ENCODE data around the gene GP1BB. TPM values are rescaled to one million over a fixed set of nuclear protein-coding genes. Genes with fewer than 3 reads are reported as not detected.

Gene GP1BB
- total RNA-seq, 1 donor from 2014 or later, result not detected

DNA sequence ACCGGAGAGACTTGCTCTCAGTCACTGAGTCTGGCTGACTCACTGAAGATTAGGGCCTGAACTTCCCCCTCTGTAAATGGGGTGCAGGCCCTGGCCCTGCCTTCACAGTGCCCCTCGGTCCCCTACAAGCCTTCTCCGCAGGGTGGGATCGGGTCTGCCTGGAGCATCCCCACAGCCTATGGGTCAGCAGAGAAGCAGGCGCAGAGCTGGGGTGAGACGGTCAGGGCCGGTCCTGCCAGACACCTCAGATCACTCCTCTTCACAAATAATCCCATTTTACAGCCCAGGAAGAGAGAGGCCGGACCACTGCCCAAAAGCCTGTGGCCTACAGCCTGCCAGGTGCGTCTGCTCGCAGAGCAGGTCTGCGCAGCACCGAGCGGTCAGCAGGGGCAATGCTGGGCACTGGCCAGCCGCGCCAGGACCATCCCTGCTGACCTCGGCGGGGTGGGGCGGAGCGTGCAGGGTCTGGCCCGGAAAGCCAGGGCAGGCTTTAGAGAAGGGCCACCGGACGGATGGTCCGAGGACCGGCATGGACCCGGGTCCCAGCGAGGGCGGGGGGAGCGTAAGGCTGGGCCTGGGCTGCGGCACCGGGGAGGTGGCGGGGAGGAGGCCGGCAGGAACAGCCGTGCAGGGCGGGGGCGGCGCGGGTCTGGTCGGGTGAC, 9.6 kb upstream of the GP1BB start:
- intact Hi-C loops (cut with micrococcal nuclease), result loop anchor here (10.0 kb wide), 1 partner anchor 239 kb away; the partner anchor contains the start of genes CDC45 and UFD1

DNA sequence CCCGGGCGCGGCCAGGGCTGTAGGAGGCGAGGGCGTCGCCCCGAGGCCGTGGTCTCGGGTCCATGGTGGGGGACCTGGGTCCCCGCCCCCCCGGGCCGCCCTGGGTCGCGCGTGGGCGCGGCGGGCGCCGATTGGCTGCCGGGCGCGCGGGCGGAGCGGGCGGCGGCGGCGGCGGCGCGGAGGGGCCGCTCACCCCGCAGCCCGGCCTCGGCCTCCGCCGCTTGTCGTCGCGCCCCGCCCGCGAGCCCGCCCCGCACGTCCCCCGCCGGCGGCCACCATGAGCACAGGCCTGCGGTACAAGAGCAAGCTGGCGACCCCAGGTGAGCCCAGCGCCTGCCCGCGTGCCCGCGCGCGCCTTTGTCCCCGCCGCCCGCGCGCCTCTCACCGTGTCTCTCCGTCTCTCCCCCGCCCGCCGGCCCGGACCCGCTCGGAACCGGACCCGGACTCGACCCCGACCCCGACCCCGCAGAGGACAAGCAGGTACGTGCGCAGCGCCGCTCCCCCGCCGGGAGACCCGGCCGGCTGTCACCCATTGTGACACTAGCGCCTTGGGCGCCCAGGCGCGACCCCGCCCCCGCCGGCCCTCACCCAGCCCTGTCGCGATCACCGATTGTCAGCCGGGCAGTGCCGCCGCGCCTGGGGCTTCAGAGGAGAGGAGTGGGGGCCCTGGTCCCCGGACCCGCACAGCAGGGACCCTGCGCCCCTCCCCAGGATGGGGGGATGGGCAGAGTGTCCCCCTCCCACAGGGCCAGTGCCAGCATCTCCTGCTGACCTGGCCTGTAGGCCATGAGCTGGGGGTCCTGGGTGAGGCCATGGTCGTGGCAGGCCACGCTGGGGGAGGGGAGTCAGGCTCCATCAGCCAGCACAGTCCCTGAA, 8.8 kb upstream of the GP1BB start, which contains the start of gene SEPTIN5:
Gene SEPTIN5 (plus strand): TSS at position 192 of the 876 bp plus-strand sequence. CDS start 86 bp downstream, at position 278.
- intact Hi-C loops (cut with micrococcal nuclease), result loop anchor here (10.0 kb wide), 1 partner anchor 240 kb away; the partner anchor contains the start of genes CDC45 and UFD1

DNA sequence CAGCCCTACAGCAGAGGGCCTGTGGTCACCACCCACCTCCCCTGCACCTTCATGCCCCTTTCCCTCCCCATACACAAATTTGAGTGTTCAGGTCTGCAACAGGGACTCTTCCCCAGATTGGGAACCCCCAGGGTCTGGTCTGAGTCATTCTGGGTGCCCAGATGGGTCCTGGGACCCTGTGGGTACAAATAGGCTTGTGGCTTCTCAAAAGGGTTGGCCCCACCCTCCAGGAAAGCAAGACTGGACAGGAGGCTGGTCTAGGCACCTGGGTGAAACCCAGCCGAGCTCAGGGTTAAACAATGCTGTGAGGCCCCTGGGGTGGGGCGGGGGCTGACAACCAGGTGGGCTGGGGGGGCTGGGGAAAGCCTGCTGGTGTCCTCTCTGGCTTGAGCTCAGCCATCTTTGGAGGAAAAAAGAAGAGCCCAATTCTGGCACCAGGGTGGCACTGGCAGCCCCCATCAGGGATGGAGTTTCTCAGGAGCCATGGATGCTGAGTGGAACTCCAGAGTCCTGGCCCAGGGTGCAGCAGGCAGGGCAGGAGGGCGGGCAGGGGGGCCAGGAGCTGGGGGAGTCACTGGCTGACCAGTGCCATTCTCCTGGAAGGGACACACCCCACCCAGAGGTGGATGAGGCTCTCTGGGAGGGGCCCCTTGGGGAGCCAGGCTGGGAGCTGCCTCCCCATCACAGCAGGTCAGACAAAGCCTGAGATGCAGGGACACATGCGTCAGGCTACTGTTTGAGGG, 8.0 kb upstream of the GP1BB start:
- intact Hi-C loops (cut with micrococcal nuclease), result loop anchor here (10.0 kb wide), 1 partner anchor 241 kb away; the partner anchor contains the start of genes CDC45 and UFD1

DNA sequence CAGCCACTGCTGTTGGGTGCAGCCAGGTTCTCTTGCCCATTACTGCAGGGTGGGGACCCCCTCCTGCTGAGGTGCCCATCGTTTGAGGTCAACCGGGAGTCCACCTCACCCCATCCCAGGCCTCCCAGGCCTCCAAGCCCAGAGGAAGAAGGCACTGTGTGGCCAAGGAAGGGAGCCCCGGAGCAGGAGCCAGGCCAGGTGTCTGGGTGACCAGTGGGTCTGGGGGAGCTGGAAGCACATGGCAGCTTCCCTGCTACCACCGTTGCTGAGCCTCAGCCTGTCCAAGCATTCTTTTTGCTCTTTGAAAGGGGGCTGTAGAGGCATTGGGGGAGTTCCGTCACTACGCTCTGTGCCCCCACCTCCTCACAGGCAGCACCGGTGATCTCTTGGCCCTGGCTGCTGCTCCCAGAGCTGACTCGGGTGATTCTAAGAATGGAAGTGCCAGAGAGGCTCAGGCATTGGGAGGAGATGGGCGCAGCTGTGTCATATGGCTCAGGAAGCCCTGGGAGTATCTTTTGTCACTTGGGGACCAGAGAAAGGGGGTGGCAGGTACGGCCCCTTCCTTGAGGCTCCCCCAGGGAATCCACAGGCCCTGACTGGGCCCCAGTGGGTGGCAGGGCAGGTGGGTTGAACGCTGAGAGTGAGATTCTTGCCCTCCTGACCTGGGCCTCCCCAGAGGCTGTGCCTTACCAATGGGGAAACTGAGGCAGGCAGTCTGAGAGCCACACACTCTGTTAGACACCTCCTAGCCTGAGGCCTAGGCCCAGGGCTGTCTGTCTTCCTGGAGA, 7.1 kb upstream of the GP1BB start:
- intact Hi-C loops (cut with micrococcal nuclease), result loop anchor here (10.0 kb wide), 1 partner anchor 241 kb away; the partner anchor contains the start of genes CDC45 and UFD1

DNA sequence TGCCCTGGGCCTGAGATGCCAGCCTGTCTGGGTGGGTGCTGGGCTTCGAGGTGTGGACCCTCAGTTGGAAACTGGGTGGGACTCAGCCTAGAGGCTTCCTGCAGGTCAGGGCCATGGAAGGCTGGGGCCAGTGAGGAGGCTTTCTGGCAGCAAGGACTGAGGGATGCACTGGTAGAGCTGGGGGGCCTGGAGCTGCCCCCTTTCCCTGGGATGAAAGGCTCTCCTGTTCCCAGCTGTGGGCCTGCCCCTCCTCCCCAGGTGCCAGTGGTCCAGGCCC, 6.6 kb upstream of the GP1BB start:
- intact Hi-C loops (cut with micrococcal nuclease), result loop anchor here (10.0 kb wide), 1 partner anchor 242 kb away; the partner anchor contains the start of genes CDC45 and UFD1

DNA sequence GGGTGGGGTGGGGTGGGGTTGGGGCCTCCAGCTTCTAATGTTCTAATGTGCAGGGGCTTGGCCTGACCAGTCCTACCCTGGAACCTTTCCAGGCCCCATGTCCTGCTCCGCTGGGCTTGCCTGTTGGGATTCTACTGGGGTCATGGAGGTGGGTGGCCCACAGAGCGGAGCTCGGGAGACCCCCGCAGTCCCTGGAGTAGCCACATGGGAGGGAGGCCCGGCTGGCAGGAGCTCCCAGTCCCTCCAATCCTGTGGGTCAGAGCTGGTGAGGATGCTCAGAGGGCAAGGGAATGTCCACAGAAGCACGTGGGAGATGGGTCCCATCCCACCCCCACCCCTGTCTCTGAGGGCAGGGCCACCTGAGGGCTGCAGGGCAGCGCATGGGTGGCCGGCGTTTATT, 6.2 kb upstream of the GP1BB start:
- intact Hi-C loops (cut with micrococcal nuclease), result loop anchor here (10.0 kb wide), 1 partner anchor 242 kb away; the partner anchor contains the start of genes CDC45 and UFD1

DNA sequence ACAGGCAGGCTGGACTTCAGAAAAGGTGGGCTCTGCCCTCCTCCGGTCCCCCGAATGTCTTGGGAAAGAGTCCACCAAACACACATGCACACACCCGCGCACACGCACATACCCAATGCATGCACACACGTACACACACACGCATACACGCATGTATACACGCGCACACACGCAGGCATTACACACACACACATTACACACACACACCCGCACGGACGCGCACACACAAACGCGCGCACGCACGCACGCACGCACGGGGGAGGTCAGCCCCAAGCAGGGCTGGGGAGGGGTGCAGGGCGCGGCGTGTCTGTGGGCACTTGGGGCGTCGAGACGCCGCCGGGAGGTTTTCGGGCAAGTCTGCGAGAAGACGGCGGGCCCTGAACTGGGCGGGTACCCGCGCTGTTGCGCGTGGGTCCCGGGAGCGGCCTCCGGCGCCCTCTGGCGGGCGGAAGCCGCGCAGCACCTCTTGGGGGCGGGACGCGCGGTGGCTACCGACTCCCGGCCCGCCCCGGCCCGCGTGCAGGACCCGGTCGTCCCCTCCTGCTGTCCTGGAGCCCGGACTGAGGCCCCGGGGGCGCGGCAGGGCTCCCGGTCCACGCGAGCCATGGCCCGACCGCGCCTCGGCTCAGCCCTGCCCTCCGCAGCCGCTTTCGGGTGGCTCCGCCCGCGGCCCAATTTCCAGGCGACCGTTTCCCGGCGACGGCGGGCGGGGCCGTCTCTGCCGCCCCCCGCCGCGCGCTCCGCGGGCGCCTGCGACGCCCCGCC, 5.5 kb upstream of the GP1BB start:
- intact Hi-C loops (cut with micrococcal nuclease), result loop anchor here (1.0 to 10.0 kb wide), 3 partner anchors 39 to 243 kb away; partner anchors contain the start of genes CDC45 and UFD1

DNA sequence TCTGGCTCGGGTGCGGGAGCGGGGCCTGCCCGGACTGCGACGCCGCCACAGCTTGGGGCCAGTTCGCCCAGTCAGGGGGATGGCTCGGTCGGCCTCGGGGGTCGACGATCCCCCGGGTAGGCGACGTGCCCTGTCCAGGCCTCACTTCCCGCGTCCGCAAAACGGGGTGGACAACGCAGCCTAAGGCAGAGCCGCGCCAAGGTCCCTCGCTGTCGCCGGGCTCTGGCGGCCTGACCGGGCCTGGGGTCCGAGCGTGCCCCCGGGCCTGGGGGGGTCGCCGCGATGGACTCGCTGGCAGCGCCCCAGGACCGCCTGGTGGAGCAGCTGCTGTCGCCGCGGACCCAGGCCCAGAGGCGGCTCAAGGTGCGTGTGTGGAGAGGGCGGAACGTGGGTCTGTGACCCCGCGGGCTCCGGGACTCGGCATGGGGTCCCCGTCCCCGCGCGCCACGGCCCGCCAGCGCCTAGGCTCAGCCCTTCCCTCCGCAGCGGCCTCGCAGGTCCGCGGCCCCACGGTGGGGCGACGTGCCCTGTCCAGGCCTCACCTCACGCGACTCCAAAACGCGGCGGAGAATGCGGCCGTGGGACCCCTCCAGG, 4.8 kb upstream of the GP1BB start:
- intact Hi-C loops (cut with micrococcal nuclease), result loop anchor here (1.0 to 10.0 kb wide), 3 partner anchors 39 to 244 kb away; partner anchors contain the start of genes CDC45 and UFD1

DNA sequence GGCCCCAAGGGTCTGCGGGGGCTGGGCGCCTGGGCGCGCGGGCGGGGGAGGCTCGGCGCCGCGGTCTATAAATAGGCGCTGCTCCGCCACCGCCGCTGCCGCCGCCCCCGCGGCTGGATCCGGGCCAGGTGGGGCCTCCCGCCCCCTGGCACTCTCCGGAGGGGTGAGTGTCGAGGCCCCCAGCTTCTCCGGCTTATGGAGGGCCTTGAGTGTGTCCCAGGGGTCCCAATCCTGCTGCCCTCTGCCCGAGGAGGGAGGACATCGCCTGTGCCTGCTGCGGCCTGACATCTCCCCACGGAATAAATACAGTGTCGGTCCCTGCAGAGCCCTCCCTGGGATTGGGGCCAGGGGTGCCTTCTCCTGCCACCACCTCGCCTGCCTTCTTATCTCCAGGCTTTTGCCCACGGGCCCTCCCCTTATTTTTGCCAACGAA, 4.3 kb upstream of the GP1BB start:
- intact Hi-C loops (cut with micrococcal nuclease), result loop anchor here (2.0 to 10.0 kb wide), 2 partner anchors 48 to 244 kb away; partner anchors contain the start of genes CDC45 and UFD1

DNA sequence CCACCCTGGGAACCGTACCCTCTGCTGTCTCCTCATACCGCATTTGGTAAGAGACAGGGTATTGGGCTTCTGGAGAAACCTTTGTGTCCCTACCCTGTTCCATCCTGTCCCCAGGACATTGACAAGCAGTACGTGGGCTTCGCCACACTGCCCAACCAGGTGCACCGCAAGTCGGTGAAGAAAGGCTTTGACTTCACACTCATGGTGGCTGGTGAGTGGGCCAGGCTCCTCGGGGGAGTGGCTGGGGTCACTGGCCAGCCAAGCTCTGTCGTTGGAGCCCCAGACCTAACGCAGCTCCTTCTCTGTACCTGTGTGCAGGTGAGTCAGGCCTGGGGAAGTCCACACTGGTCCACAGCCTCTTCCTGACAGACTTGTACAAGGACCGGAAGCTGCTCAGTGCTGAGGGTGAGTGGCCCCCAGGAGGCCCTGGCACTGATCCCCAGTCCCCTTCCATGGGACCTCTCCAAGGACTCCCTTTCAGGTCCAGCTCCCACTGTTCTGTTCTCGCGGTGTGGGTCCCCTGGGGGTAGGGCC, 3.8 kb upstream of the GP1BB start:
- intact Hi-C loops (cut with micrococcal nuclease), result loop anchor here (2.0 to 10.0 kb wide), 2 partner anchors 47 to 245 kb away; partner anchors contain the start of genes CDC45 and UFD1

DNA sequence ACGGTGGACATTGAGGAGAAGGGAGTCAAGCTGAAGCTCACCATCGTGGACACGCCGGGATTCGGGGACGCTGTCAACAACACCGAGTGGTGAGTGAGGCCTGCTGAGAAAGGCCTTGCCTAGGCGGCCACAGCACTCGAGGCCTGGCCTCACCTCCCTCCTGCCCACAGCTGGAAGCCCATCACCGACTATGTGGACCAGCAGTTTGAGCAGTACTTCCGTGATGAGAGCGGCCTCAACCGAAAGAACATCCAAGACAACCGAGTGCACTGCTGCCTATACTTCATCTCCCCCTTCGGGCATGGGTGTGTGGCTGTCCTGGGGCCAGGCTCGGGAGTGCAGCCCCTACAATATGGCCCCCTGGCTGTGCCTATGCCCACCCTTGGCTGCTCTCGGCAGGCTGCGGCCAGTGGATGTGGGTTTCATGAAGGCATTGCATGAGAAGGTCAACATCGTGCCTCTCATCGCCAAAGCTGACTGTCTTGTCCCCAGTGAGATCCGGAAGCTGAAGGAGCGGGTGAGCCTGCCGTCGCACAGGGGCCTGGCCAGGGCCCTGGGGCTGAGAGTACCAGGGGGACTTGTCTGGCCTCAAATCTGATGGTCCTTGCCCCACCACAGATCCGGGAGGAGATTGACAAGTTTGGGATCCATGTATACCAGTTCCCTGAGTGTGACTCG, 3.0 kb upstream of the GP1BB start:
- intact Hi-C loops (cut with micrococcal nuclease), result no loop called here

DNA sequence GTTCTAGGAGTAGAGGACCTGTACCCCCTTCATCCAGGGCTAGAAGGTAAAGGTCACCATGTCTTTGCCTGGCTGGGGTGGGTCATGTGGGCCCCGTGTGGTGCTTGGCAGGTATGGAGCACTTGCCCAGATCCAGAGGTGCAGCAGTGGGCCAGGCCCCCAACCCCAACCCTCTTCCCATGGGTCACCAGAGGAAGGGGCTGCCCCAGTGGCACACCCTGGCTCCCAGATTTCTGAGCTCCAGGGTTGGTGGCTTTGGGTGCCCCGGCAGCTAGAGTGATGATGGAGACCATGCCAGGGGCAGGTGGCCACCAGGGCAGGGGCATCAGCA, 2.4 kb upstream of the GP1BB start:
- intact Hi-C loops (cut with micrococcal nuclease), result no loop called here

DNA sequence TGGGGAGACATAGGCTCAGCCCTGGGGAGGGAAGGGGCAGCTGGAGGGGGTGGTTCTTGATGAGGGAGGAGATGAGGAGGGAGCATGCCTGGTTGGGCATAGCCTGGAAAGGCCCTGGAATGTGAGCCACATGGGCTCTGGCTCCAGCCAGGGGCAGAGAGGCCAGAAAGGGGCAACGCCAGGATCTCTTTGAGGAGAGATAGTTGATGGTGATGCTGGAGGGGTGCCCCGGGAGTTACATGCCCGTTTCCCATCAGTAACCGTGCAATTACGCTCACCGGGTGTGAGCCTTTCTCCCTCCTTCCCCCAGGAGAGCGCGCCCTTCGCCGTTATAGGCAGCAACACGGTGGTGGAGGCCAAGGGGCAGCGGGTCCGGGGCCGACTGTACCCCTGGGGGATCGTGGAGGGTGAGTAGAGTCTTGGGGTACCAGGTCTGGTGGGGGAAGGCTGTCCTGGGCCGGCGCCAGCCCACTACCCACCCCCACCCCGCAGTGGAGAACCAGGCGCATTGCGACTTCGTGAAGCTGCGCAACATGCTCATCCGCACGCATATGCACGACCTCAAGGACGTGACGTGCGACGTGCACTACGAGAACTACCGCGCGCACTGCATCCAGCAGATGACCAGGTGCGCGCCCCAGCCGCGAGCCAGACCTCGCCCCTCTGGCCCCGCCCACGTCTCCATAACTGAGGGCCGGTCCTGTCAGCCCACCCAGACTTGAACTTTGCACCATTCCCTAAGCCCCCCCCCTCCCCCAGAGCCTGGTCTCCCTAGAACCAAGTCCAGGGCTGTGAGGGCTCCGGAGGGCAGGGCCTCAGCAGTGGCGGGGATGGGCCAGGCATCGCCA, 1.8 kb upstream of the GP1BB start:
- intact Hi-C loops (cut with micrococcal nuclease), result no loop called here

DNA sequence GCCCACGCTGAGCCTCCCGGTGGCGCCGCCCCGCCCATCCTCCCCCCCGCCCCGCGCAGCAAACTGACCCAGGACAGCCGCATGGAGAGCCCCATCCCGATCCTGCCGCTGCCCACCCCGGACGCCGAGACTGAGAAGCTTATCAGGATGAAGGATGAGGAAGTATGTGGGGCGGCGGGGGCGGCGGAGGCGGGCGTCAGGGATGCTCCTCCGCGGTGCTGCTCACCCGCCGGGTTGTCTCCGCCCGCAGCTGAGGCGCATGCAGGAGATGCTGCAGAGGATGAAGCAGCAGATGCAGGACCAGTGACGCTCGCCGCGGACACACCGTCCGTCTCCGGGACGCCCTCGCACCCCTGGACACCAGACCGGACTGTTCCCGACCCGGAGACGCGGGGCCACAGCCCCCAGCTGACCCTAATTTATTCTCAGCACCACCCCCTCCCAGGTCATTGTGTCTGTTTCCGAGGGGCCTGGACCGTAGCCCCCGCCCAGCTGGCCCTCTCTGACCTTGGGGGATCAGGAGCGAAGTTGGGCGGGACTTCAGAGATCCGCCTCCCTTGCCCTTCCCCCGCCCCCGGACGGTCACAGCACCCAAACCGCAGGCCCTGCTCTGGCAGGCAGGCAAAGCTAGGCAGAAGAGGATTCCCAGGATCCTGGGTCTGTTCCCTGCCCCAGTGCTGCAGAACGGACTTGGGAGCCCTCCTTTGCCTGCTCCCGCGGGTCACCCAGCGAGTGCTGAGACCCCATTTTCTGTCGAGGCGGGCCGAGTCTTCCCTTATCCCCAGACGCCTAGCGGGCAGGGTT, 959 bp upstream of the GP1BB start:
- intact Hi-C loops (cut with micrococcal nuclease), result no loop called here

DNA sequence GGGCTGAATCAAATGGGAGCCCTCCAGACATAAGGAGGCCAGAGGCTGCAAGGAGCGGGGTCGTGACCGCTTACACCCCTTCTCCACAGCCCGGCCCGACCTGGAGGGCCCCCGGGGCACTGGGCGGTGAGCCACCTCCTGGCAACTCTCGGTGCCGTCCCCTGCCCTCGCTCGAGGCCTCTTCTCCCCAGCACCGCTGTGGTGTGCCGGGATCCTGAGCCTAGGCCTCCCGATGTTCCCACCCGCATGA, 432 bp upstream of the GP1BB start:
- intact Hi-C loops (cut with micrococcal nuclease), result no loop called here

DNA sequence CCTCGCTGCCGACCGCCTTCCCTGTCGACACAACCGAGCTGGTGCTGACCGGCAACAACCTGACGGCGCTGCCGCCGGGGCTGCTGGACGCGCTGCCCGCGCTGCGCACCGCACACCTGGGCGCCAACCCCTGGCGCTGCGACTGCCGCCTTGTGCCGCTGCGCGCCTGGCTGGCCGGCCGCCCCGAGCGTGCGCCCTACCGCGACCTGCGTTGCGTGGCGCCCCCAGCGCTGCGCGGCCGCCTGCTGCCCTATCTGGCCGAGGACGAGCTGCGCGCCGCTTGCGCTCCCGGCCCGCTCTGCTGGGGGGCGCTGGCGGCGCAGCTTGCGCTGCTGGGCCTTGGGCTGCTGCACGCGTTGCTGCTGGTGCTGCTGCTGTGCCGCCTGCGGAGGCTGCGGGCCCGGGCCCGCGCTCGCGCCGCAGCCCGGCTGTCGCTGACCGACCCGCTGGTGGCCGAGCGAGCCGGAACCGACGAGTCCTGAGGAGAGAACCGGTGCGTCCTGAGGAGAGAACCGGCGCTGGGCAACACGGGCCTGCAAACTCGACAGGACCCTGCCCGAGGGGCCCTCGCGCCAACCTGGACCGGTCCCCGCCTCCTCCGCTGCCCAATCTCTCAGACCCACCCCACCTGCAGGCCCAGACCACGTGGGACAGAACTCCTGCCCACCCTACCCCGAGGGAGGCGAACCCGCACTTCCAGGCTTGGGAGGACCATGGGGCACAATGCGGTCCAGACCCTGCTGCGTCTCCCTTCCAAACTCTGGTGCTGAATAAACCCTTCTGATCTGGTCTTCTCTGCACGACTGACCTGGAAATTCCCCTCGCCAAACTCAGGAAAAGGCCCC, 866 bp downstream of the GP1BB start:
- intact Hi-C loops (cut with micrococcal nuclease), result no loop called here

Measured in T-helper 1 cell treated with Interleukin-12 subunit alpha and Interleukin-12 subunit beta and Interleukin-4 antibody, amounts not matched to agents 30 ng/mL and 1 ng/mL, for 36 hours (primary cell).